Measurements from ENCODE around the gene TMTC1. TPM values are rescaled to one million over a fixed set of nuclear protein-coding genes. Genes with fewer than 3 reads are reported as not detected.

Gene TMTC1
- total and polyA plus RNA-seq, 2 donors = 5.4 to 9.3 TPM

- DNase-seq (ENCODE audit: low read depth in 6 of 9, low spot score in 9 of 9) = no peak
- H3K36me3 ChIP-seq (ENCODE audit: control insufficient read depth in 2 of 2, insufficient read depth in 2 of 2, low read length in 1 of 2) = no peaks in the 10 kb centered on the region
- no peak overlapping the region for H3K27ac ChIP-seq (ENCODE audit: low read depth in 1 of 2, low read length in 1 of 2)
- H3K4me3 ChIP-seq (ENCODE audit: low read length in 2 of 2) = no peak overlapping the region
- no peaks in the 10 kb centered on the region for H3K9me3 ChIP-seq (ENCODE audit: control insufficient read depth in 2 of 2, insufficient read depth in 1 of 2, low read length in 1 of 2)
- H3K27me3 ChIP-seq (ENCODE audit: control insufficient read depth in 2 of 2, insufficient read depth in 1 of 2, low read length in 1 of 2) = no peaks in the 10 kb centered on the region
- H3K4me1 ChIP-seq (ENCODE audit: control insufficient read depth in 2 of 2, insufficient read depth in 2 of 2, low read length in 2 of 2) = no peaks in the 10 kb centered on the region
These were observed 20.4 kb downstream of the TMTC1 start for GRCh38 chr12:29763301-29763683.

GRCh38 chr12:29762637-29763300 is 21.0 kb downstream of the TMTC1 start:
- no peaks in the 10 kb centered on the region for H3K4me1 ChIP-seq (ENCODE audit: control insufficient read depth in 2 of 2, insufficient read depth in 2 of 2, low read length in 2 of 2)
- no peaks in the 10 kb centered on the region for H3K36me3 ChIP-seq (ENCODE audit: control insufficient read depth in 2 of 2, insufficient read depth in 2 of 2, low read length in 1 of 2)
- no peaks in the 10 kb centered on the region for H3K27me3 ChIP-seq (ENCODE audit: control insufficient read depth in 2 of 2, insufficient read depth in 1 of 2, low read length in 1 of 2)
- DNase-seq (ENCODE audit: low read depth in 6 of 9, low spot score in 9 of 9) = no peak
- H3K9me3 ChIP-seq (ENCODE audit: control insufficient read depth in 2 of 2, insufficient read depth in 1 of 2, low read length in 1 of 2) = no peaks in the 10 kb centered on the region
- no peak overlapping the region for H3K4me3 ChIP-seq (ENCODE audit: low read length in 2 of 2)
- 79% methylated on average over 7 of the region's 7 CpGs for WGBS
- H3K27ac ChIP-seq (ENCODE audit: low read depth in 1 of 2, low read length in 1 of 2) = no peak overlapping the region

- WGBS = 90% methylated on average over 2 of the region's 2 CpGs
- no peak overlapping the region for H3K27ac ChIP-seq (ENCODE audit: low read depth in 1 of 2, low read length in 1 of 2)
These were observed 23.8 kb downstream of the TMTC1 start for GRCh38 chr12:29759950-29760349.

GRCh38 chr12:29756741-29757390 is 26.9 kb downstream of the TMTC1 start:
- H3K9me3 ChIP-seq (ENCODE audit: control insufficient read depth in 2 of 2, insufficient read depth in 1 of 2, low read length in 1 of 2) = no peaks in the 10 kb centered on the region
- H3K27me3 ChIP-seq (ENCODE audit: control insufficient read depth in 2 of 2, insufficient read depth in 1 of 2, low read length in 1 of 2) = no peaks in the 10 kb centered on the region
- DNase-seq (ENCODE audit: low read depth in 6 of 9, low spot score in 9 of 9) = no peak
- H3K36me3 ChIP-seq (ENCODE audit: control insufficient read depth in 2 of 2, insufficient read depth in 2 of 2, low read length in 1 of 2) = no peaks in the 10 kb centered on the region
- no peaks in the 10 kb centered on the region for H3K4me1 ChIP-seq (ENCODE audit: control insufficient read depth in 2 of 2, insufficient read depth in 2 of 2, low read length in 2 of 2)
- no peak overlapping the region for H3K4me3 ChIP-seq (ENCODE audit: low read length in 2 of 2)
- H3K27ac ChIP-seq (ENCODE audit: low read depth in 1 of 2, low read length in 1 of 2) = no peak overlapping the region

More at GRCh38 chr12:29759950-29760349, 23.8 kb downstream of the TMTC1 start:
- Histone ChIP-seq H3K27me3 (ENCODE audit: control insufficient read depth in 2 of 2, insufficient read depth in 1 of 2, low read length in 1 of 2) (no peaks in the 10 kb centered on the region), H3K4me1 (ENCODE audit: control insufficient read depth in 2 of 2, insufficient read depth in 2 of 2, low read length in 2 of 2) (no peaks in the 10 kb centered on the region), H3K36me3 (ENCODE audit: control insufficient read depth in 2 of 2, insufficient read depth in 2 of 2, low read length in 1 of 2) (no peaks in the 10 kb centered on the region), H3K4me3 (ENCODE audit: low read length in 2 of 2) (no peak overlapping the region), H3K9me3 (ENCODE audit: control insufficient read depth in 2 of 2, insufficient read depth in 1 of 2, low read length in 1 of 2) (no peaks in the 10 kb centered on the region)
- no peak for DNase-seq (ENCODE audit: low read depth in 6 of 9, low spot score in 9 of 9)

GRCh38 chr12:29754235-29755189 is 29.2 kb downstream of the TMTC1 start:
- DNase-seq (ENCODE audit: low read depth in 6 of 9, low spot score in 9 of 9) = no peak
- no peaks in the 10 kb centered on the region for H3K36me3 ChIP-seq (ENCODE audit: control insufficient read depth in 2 of 2, insufficient read depth in 2 of 2, low read length in 1 of 2)
- H3K27ac ChIP-seq (ENCODE audit: low read depth in 1 of 2, low read length in 1 of 2) = no peak overlapping the region

GRCh38 chr12:29752121-29752520 is 31.6 kb downstream of the TMTC1 start:
- Histone ChIP-seq H3K27ac (ENCODE audit: low read depth in 1 of 2, low read length in 1 of 2) (no peak overlapping the region), H3K27me3 (ENCODE audit: control insufficient read depth in 2 of 2, insufficient read depth in 1 of 2, low read length in 1 of 2) (no peaks in the 10 kb centered on the region), H3K4me1 (ENCODE audit: control insufficient read depth in 2 of 2, insufficient read depth in 2 of 2, low read length in 2 of 2) (no peaks in the 10 kb centered on the region), H3K4me3 (ENCODE audit: low read length in 2 of 2) (no peak overlapping the region), H3K9me3 (ENCODE audit: control insufficient read depth in 2 of 2, insufficient read depth in 1 of 2, low read length in 1 of 2) (no peaks in the 10 kb centered on the region), H3K36me3 (ENCODE audit: control insufficient read depth in 2 of 2, insufficient read depth in 2 of 2, low read length in 1 of 2) (no peaks in the 10 kb centered on the region)
- 94% methylated on average over 3 of the region's 3 CpGs for WGBS
- DNase-seq (ENCODE audit: low read depth in 6 of 9, low spot score in 9 of 9) = no peak

More at GRCh38 chr12:29754235-29755189, 29.2 kb downstream of the TMTC1 start:
- H3K4me1 ChIP-seq (ENCODE audit: control insufficient read depth in 2 of 2, insufficient read depth in 2 of 2, low read length in 2 of 2) = no peaks in the 10 kb centered on the region
- no peak overlapping the region for H3K4me3 ChIP-seq (ENCODE audit: low read length in 2 of 2)
- no peaks in the 10 kb centered on the region for H3K27me3 ChIP-seq (ENCODE audit: control insufficient read depth in 2 of 2, insufficient read depth in 1 of 2, low read length in 1 of 2)
- H3K9me3 ChIP-seq (ENCODE audit: control insufficient read depth in 2 of 2, insufficient read depth in 1 of 2, low read length in 1 of 2) = no peaks in the 10 kb centered on the region
- 76% methylated on average over 8 of the region's 8 CpGs for WGBS

- H3K27ac ChIP-seq (ENCODE audit: low read depth in 1 of 2, low read length in 1 of 2) = no peak overlapping the region
These were observed 32.1 kb downstream of the TMTC1 start for GRCh38 chr12:29751676-29752075.

GRCh38 chr12:29750928-29751220 is 32.9 kb downstream of the TMTC1 start:
- H3K36me3 ChIP-seq (ENCODE audit: control insufficient read depth in 2 of 2, insufficient read depth in 2 of 2, low read length in 1 of 2) = no peaks in the 10 kb centered on the region
- no peaks in the 10 kb centered on the region for H3K9me3 ChIP-seq (ENCODE audit: control insufficient read depth in 2 of 2, insufficient read depth in 1 of 2, low read length in 1 of 2)
- no peak for DNase-seq (ENCODE audit: low read depth in 6 of 9, low spot score in 9 of 9)
- no peak overlapping the region for H3K4me3 ChIP-seq (ENCODE audit: low read length in 2 of 2)
- no peak overlapping the region for H3K27ac ChIP-seq (ENCODE audit: low read depth in 1 of 2, low read length in 1 of 2)
- H3K4me1 ChIP-seq (ENCODE audit: control insufficient read depth in 2 of 2, insufficient read depth in 2 of 2, low read length in 2 of 2) = no peaks in the 10 kb centered on the region
- H3K27me3 ChIP-seq (ENCODE audit: control insufficient read depth in 2 of 2, insufficient read depth in 1 of 2, low read length in 1 of 2) = no peaks in the 10 kb centered on the region

More at GRCh38 chr12:29751676-29752075, 32.1 kb downstream of the TMTC1 start:
- Histone ChIP-seq H3K27me3 (ENCODE audit: control insufficient read depth in 2 of 2, insufficient read depth in 1 of 2, low read length in 1 of 2) (no peaks in the 10 kb centered on the region), H3K4me1 (ENCODE audit: control insufficient read depth in 2 of 2, insufficient read depth in 2 of 2, low read length in 2 of 2) (no peaks in the 10 kb centered on the region), H3K4me3 (ENCODE audit: low read length in 2 of 2) (no peak overlapping the region), H3K36me3 (ENCODE audit: control insufficient read depth in 2 of 2, insufficient read depth in 2 of 2, low read length in 1 of 2) (no peaks in the 10 kb centered on the region), H3K9me3 (ENCODE audit: control insufficient read depth in 2 of 2, insufficient read depth in 1 of 2, low read length in 1 of 2) (no peaks in the 10 kb centered on the region)
- DNase-seq (ENCODE audit: low read depth in 6 of 9, low spot score in 9 of 9) = no peak
- WGBS = 66% methylated on average over 6 of the region's 6 CpGs
